ENCODE measurements around the gene MSH3.
"Not testable (repeated sequence)": the region's sequence is repeated elsewhere in the genome, so short reads cannot be mapped to it uniquely, and the experiment has no call there.

Gene MSH3

DNA sequence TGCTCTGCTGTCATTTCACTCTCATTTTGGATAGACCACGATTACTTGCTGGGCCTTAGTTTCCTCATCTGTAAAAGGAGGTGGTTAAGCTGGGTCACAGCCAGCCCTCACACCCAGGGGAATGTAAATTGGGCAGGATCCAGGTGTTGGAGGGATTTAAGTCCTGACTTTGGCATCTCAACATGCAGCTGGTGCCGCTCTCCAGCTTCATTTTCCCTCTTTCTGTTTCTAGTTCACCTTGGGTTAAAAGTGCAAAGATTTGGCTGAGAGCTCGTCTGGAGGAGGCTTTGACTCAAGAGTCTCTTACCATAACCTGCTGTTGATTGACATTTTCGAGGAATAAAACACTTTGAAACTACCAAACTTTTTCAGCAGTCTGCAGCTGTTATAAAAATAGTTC is 144.6 kb downstream of the MSH3 start:
- DNase-seq: no peak

DNA sequence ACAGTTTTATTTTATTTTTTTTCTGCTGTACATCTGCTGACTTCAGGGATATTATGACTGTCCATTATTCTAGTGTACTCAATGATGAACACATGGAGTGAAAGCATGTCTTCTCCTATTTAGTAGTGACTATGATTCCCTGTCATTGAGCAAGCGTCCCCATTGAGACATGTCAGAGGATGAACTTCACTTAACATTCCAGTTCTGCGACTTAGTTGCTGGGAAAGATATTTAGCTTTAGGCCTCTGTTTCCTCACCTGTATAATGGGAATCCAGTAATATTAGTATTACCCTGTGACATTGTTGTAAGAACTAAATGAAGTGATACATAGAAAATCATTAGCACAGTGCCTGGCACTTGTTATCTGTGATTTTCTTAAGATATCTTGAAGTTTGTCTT is 145.1 kb downstream of the MSH3 start:
- DNase-seq: no peak

DNA sequence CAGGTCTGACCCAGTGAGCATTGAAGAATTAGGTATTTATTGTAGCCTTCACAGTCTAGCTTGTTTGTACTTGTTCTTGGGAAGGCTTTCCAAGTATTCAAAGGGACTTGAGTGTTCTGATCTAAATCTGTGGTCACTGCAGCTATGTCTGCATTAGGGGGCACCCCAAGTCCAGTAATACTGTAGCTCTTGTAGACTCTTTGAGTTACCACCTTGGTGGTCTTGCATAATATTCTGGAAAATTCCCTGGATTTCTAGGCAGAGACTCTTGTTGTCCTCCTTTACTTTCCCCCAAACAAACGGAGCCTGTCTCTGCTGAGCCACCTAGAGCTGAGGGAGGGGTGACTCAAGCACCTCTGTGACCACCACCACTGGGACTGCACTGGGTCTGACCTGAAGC is 149.9 kb downstream of the MSH3 start:
- DNase-seq: no peak

DNA sequence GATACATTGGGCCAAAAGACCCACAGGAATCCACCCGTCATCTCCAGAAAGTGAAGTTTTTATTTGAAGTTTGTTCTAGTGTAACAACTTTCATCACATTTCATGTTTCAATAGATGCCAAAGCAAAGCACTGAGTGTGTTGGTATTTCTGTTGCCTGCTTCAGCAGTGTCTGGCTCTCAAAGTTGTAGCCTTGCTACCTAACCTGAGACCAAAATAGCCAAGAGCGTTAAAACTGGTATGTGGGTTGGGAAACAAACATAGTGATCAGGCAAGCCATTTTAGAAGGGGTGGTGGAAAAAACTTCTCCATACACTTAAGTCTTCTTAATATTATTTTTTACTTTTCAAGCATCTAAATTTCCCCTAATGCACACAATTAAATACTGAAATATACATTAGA is 150.6 kb downstream of the MSH3 start:
- DNase-seq: no peak

DNA sequence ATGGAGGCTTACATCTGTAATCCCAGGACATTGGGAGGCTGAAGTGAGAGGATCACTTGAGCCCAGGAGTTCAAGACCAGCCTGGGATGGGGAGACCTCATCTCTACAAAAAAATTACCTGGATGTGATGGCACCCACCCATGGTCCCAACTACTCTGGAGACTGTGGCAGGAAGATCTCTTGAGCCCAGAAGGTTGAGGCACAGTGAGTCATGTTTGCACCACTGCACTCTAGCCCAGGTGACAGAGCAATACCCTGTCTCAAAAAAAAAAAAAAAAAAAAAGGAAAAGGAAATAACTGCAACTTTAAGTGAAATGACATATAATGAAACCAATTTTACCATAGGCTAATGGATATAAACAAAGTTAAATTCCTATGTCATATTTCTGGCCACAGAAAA is 152.5 kb downstream of the MSH3 start:
- no peak for DNase-seq

DNA sequence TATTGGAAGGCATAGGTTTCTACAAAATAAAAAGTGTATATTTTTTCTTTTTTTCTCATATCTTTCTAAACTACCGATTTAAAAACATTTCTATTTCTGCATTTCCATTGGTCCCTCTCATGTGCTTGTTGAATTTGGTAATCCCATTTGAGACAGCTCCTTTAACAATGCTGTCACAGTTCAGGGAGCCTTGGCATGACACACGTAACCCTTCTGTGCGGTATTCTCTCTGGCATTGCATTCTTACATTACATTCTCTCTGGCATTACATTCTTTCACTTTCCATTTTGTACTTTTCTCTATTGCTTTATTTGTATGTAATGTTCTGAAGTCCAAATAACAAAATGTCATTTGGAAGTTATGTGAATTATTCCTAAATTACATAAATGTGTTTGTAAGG is 155.0 kb downstream of the MSH3 start:
- DNase-seq: no peak

DNA sequence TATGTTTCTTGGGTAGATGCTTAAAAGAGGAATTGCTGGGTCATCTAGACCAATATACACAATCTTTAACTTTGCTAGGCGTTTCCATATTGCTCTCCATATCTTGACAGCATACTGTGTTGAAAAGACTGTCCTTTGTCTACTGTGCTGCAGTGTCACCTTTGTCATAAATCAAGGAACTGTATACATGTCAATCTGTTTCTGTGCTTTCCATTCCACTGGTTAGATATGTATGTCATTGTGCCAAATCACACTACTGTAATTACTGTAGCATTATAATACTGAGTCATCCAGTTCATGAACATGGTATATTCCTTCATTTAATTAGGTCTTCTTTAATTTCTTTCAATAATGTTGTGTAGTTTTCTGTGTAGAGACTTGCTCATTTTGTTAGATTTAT is 156.0 kb downstream of the MSH3 start:
- DNase-seq: no peak

DNA sequence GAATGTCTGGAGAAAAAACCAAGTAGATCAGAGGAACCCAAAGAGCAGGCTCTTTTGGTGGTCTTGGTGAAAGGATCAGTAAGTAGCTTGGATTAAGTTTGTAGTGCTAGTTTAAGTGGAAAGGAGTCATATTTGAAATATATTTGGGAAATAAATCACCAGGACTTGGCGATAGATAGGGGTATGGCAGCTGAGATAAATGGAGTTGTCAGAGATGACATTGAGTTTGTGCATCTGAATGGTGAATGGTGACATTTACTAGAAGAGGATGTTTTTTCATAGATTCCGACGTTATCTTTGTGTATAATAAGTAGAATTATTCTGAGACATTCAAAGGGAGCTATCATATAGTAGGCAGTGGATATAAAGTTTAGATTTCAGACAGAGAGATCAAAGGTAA is 162.1 kb downstream of the MSH3 start:
- no peak for DNase-seq

DNA sequence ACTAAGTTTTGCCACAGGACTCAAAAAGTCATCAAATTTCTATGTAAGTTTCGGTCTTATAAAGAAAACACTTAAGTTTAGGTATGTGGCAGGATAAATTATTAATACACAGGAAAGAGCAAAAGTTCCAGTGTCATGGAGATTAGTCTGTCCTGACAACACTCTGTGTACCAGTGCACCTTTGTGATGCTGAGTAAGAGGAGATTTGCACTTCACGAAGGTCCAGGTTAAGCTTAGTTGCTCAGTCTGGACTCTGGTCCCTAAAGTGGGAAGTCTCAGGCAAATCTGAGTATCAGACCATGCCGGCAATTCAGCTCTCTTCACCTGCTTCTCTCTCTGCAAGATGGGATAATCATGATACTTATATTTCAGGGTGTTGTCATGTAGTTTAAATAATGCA is 166.2 kb downstream of the MSH3 start:
- no peak for DNase-seq

DNA sequence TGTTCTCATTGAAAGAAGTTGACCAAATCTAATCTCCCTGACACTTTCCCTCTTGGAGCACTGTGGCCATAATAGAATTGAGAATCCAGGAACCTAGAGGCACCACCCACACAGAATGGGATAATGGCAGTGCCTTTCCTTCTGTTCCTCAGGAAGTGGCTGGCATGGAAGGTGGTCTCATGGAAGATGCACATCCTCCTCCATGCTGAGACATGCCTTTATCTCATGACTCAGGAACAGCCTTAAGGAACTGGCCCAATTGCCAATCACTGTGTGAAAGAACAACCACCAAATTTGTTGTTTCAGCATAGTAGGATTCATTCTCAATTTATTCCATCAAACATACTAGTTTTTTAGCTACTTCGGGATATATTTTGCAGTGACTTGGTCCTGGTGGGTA is 168.2 kb downstream of the MSH3 start:
- no peak for DNase-seq

DNA sequence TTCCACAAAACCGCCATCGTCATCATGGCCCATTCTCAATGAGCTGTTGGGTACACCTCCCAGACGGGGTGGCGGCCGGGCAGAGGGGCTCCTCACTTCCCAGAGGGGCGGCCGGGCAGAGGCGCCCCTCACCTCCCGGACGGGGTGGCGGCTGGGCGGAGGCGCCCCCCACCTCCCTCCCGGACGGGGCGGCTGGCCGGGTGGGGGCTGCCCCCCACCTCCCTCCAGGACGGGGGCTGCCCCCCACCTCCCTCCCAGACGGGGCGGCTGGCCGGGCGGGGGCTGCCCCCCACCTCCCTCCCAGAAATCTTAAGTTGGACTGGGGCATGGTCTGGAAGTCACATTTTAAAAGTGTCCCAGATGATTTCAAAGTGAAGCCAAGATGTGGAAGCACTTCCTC is 169.7 kb downstream of the MSH3 start:
- not testable (repeated sequence) for DNase-seq

DNA sequence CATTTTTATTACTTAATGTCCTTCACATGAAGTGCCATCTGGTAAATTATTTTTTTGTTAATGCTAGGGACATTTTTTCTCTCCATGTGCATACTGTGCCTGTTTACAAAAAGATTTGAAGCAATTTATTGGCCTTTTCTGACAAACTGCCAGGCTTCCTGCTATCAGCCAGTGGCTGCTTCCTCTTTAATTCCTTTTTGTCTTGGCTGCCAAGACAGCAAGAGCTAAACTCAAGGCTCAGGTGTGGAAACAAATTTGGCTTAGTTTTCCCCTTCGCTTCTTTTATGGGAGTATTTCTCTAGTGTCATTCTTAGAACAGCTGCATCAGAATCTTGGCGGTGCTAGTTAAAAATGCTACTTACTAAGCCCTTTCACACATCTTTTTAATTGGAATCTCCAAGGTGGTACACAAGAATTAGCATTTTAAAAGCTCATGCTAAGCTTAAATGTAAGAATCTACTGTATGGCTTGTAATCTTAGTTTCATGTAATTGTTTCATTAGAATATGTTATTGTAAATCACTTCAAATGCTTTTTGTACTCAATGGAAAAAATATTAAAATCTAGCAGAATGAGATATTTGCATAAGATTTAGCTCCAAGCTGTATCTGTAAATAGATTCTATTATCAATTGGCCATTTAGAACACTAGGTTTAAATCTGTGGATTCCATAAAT is 171.5 kb downstream of the MSH3 start:
- DNase-seq: no peak

DNA sequence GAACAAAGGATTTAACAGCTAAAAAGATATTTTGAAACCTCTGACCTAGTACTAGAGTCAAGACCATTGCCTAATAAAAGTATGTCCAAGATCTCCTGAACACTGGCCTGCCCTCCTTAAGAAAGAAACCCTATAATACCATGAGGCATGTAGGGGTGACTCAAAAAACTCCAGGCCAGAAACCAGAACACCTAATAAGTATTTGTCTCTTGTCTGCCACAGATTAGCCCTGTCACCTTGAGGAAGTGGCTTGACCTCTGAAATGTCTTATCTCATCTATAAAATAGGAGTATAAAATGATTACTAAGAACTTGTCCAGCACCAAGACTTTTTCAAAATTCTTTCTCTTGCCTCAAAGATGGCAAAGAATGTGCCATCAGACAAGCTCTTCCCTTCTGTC is 180.3 kb downstream of the MSH3 start:
- DNase-seq: no peak

DNA sequence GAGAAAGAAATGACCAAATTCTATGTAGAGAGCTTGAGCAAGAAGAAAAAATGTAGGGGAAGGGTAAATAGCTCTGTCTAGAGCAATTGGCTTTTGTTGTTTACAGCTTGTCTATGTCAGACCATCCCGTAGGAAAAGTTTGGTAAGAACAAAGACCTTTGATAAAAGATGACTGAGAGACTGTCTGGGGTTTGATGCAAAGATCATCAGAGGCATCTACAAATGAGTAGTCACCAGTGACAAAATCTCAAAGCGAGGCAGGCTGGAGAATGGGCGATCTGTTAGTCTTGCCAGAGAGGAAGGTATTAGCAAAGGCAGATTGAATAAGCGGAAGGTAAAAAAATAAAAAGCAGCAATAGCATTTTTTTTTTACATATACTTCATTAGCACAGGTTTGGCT is 180.7 kb downstream of the MSH3 start:
- DNase-seq: no peak

DNA sequence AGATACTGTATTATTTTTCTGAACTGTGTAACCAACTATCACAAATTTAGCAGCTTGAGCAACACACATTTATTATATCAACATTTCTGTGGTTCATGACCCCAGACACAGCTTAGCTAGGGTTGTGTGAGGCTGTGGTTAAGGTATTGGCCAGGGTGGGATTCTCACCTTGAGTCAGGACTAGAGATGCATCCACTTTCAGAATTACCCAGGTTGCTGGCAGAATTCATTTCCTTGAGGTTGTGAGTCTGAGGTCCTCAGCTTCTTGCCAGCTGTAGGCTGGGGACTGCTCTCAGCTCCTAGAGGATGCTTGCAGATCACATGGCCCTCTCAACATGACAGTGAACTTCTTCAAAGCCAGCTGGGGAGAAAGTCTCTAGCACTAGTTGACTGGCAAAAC is 183.2 kb downstream of the MSH3 start:
- DNase-seq: no peak

DNA sequence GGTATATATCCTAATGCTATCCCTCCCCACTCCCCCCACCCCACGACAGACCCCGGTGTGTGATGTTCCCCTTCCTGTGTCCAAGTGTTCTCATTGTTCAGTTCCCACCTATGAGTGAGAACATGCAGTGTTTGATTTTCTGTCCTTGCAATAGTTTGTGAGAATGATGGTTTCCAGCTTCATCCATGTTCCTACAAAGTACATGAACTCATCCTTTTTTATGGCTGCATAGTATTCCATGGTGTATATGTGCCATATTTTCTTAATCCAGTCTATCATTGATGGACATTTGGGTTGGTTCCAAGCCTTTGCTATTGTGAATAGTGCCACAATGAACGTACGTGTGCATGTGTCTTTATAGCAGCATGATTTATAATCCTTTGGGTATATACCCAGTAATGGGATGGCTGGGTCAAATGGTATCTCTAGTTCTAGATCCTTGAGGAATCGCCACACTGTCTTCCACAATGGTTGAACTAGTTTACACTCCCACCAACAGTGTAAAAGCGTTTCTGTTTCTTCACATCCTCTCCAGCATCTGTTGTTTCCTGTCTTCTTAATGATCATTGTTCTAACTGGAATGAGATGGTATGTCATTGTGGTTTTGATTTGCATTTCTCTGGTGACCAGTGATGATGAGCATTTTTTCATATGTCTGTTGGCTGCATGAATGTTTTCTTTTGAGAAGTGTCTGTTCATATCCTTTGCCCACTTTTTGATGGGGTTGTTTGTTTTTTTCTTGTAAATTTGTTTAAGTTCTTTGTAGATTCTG is 186.8 kb downstream of the MSH3 start:
- not testable (repeated sequence) for DNase-seq

DNA sequence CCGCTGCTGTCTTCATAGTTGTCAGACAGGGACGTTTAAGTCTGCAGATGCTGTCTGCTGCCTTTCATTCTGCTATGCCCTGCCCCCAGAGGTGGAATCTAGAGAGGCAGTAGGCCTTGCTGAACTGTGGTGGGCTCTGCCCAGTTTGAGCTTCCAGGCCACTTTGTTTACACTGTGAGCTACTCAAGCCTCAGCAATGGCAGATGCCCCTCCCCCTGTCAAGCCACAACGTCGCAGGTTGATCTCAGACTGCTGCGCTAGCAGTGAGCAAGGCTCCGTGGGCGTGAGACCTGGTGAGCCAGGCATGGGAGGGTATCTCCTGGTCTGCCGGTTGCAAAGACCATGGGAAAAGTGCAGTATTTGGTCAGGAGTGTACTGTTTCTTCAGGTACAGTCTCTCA is 192.0 kb downstream of the MSH3 start:
- DNase-seq: not testable (repeated sequence)

DNA sequence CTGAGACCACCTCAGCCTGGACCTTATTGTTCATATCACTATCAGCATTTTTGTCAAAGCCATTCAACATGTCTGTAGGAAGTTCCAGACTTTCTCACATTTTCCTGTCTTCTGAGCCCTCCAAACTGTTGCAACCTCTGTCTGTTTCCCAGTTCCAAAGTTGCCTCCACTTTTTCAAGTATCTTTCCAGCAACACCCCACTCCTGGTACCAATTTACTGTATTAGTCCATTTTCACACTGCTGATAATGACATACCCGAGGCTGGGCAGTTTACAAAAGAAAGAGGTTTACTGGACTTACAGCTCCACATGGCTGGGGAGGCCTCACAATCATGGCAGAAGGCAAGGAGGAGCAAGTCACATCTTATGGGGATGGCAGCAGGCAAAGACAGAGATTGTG is 195.7 kb downstream of the MSH3 start:
- DNase-seq: not testable (repeated sequence)

DNA sequence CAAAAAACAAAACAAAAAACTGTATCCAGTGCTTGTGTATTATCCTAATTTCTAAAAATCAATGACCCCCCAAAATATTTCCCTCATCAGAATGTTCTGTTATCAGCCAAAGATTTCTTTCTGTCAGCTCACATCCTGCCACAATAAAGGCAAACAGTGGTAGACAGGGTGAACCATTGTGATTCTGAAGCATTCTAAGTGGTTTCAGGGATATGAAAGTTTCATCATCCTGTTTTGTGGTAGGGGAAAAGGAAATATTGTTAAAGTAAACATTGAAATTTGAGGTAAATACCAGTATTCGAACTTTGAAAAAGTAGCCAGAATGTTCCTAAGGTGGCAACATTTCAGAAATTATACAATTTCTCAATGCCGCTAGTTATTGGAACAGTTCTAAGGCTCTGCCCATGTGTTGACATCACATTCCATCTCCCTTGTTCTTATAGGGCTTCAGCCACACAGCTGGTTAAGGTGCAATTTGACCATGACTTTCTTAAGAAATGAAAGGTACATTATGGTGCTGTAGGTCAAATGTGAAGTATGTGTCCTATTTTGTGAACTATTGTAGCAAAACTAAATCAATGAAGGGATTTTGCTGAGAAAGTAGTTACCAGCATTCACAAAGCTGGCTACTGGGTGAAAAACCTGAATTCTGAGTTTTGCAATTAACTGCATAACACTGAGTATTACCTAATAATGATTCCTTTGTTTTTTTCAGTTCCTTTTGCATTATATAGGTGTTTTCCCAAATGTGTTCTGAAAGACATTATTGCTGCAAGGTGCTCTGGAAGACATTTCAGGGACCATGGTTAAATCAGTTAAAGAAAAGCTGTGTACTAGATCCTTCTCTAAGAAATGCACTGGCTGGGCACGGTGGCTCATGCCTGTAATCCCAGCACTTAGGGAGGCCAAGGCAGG is 198.1 kb downstream of the MSH3 start:
- DNase-seq: no peak

DNA sequence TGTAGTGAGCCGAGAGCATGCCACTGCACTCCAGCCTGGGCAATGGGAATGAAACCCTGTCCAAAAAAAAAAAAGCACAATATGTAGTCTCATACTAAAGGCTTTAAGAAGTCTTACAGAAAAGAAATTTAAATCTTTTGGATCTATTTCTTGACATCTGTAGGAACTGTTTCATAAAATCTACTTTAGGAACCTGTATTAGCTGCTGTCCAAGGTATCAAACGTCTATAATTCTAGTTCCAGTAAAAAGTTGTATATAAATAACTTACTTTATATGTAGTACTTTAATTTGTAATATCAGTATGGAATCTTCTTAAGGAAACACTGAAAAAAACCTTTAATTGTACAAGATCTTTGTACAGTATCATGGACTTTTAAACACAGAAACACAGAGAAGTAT is 199.0 kb downstream of the MSH3 start:
- DNase-seq: no peak

DNA sequence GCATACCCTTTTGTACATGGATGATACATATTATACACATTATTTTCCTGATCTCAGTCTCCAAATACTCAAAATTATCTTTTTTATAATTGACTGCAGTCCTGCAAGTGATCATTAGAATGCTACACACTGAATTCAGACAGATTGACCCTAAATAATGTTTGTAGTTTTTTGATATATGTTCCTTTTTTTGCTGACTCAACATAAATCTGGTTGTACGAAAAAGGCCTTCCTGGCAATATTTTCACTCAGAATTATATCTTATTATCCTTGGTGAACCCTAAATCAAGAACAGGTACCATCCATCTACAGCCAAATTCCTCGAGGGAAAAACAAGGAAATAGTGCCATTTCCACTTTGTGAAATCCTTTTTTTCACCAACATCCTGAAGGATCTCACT is 200.1 kb downstream of the MSH3 start:
- DNase-seq: no peak

DNA sequence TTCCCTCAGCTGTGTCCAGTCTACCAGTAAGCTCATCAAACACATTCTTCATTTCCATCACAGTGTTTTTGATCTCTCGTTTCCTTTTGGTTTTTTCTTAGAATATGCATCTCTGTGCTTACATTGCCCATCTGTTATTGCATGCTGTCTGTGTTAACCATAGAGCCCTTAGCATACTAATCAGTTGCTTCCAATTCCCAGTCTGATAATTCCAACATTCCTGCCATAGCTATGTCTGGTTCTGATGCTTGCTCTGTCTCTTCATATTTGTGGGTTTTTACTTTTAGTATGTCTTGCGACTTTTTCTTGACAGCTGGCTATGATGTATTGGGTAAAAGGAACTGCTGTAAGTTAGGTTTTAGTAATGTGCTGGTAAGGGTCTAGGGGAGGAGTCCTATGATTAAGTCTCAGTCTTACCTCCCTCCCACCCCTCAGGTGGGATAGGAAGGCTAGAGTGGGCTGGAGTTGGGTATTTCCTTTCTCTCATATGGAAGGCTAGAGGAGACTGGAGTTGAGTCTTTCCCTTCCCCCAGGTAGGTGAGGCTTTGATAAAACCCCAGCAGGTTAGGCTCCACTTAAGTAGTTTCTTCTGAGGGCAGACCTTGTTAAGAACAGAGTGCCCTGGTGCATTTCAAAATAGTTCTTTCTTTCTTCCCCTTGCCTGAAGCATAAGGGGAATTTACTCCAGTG is 206.6 kb downstream of the MSH3 start:
- DNase-seq: no peak

DNA sequence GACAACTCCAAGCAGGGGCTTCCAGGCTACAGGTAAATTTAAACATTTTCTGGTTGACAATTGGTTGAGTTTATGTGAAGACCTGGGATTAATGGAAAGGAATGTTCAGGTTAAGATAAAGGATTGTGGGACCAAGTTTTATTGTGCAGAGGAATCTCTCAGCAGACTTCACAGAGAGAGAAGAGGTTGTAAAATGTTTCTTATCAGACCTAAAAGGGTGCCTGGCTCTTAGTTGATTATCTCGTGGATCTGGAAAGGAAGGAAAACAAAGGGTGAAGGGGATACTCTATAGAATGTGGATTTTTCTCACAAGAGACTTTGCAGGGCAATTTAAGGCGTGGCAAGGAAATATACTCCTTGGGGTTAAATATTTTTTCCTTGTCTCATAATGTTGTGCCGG is 209.3 kb downstream of the MSH3 start:
- no peak for DNase-seq
